Osteoblast (primary cell): Measurements from ENCODE around the gene BDH1. TPM values are rescaled to one million over a fixed set of nuclear protein-coding genes. Genes with fewer than 3 reads are reported as not detected.

Source experiments
- DNase-seq: peaks from one replicate; pipeline ENCODE4 v3.0.0; 2011; ENCODE audit warnings: low spot score, mixed read lengths; ENCODE audit not compliant: insufficient read length; ENCODE audit errors: missing footprints
- H2AFZ ChIP-seq: 2 replicates; pipeline ENCODE4 v1.6.0; 2011; ENCODE audit warnings: mild to moderate bottlenecking, low read length
- H3K27ac ChIP-seq: 2 replicates; pipeline ENCODE4 v1.5.1; 2011; ENCODE audit warnings: mild to moderate bottlenecking, low read depth, low read length, moderate library complexity
- H3K27me3 ChIP-seq: 2 replicates; pipeline ENCODE4 v1.6.0; 2012; ENCODE audit warnings: mild to moderate bottlenecking, control low read depth, inconsistent platforms, low read length, moderate library complexity; ENCODE audit not compliant: insufficient read depth
- H3K36me3 ChIP-seq: 2 replicates; pipeline ENCODE4 v1.5.1; 2011; ENCODE audit warnings: mild to moderate bottlenecking, low read length, control low read depth, moderate library complexity; ENCODE audit not compliant: insufficient read depth
- H3K4me1 ChIP-seq: 2 replicates; pipeline ENCODE4 v1.5.1; 2011; ENCODE audit warnings: mild to moderate bottlenecking, low read length, control low read depth, moderate library complexity; ENCODE audit not compliant: insufficient read depth
- H3K4me2 ChIP-seq: 2 replicates; pipeline ENCODE4 v1.6.0; 2011; ENCODE audit warnings: mild to moderate bottlenecking, low read length; ENCODE audit not compliant: insufficient read depth
- H3K4me3 ChIP-seq: fragments of 200-600 bp; sonication (generic); 3 replicates; pipeline ENCODE4 v1.5.1; 2012; ENCODE audit warnings: mild to moderate bottlenecking, low read length, inconsistent platforms; ENCODE audit not compliant: insufficient read depth
- H3K79me2 ChIP-seq: 2 replicates; pipeline ENCODE4 v1.6.0; 2012; ENCODE audit warnings: mild to moderate bottlenecking, low read length, control low read depth, inconsistent platforms; ENCODE audit not compliant: insufficient read depth
- H3K9me3 ChIP-seq: 2 replicates; pipeline ENCODE4 v1.5.1; 2011; ENCODE audit warnings: low read depth, low read length, control low read depth
- H4K20me1 ChIP-seq: 2 replicates; pipeline ENCODE4 v1.6.0; 2012; ENCODE audit warnings: mild to moderate bottlenecking, low read length, control low read depth; ENCODE audit not compliant: insufficient read depth
- total RNA-seq: library from RNA; depleted of rRNA; stranded (reverse); fragments of >200 nt; gene quantifications from 2 replicates; pipeline ENCODE4 v1.2.3, GENCODE V29; 2012
- TF ChIP-seq, protein P1 (sequence below): IDR thresholded peaks from 2 replicates; pipeline ENCODE4 v1.5.1; 2011; ENCODE audit warnings: mild to moderate bottlenecking, low read depth, low read length, moderate library complexity; ENCODE audit errors: extremely low read depth

Gene BDH1
- total RNA-seq, 1 donor = 5.8 TPM

DNA sequence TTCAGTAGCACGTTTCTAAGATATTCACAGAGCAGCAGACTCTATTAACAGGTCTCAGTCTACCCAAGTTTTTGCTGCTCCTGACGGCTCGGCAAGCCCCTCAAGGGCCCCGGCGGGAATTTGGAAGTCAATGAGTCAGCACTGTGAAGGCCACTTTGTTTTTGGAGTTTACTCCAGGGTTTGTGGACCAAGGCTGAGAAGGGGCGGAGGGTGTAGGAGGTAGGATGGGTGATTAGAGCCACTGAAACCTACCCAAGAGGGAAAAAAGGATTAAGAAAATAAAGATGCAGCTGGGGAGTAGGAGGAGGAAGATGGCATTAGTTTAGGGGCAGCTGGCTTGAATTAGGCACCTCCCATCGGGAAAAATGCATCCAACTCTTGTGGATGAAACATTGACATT is 87.6 kb downstream of the BDH1 start:
- H3K79me2 ChIP-seq = no peaks in the 10 kb centered on the region
- no peaks in the 10 kb centered on the region for H3K36me3 ChIP-seq
- no peaks in the 10 kb centered on the region for H3K9me3 ChIP-seq
- DNase-seq = no peak
- peaks cover 40% of the 10 kb centered on the region for H3K4me1 ChIP-seq
- H2AFZ ChIP-seq = no peak overlapping the region
- no peaks in the 10 kb centered on the region for H4K20me1 ChIP-seq
- TF ChIP-seq, protein P1, sequence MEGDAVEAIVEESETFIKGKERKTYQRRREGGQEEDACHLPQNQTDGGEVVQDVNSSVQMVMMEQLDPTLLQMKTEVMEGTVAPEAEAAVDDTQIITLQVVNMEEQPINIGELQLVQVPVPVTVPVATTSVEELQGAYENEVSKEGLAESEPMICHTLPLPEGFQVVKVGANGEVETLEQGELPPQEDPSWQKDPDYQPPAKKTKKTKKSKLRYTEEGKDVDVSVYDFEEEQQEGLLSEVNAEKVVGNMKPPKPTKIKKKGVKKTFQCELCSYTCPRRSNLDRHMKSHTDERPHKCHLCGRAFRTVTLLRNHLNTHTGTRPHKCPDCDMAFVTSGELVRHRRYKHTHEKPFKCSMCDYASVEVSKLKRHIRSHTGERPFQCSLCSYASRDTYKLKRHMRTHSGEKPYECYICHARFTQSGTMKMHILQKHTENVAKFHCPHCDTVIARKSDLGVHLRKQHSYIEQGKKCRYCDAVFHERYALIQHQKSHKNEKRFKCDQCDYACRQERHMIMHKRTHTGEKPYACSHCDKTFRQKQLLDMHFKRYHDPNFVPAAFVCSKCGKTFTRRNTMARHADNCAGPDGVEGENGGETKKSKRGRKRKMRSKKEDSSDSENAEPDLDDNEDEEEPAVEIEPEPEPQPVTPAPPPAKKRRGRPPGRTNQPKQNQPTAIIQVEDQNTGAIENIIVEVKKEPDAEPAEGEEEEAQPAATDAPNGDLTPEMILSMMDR = no peak
- no peak overlapping the region for H3K27ac ChIP-seq
- H3K4me2 ChIP-seq = no peak overlapping the region
- H3K4me3 ChIP-seq = no peak overlapping the region
- H3K27me3 ChIP-seq = no peaks in the 10 kb centered on the region

DNA sequence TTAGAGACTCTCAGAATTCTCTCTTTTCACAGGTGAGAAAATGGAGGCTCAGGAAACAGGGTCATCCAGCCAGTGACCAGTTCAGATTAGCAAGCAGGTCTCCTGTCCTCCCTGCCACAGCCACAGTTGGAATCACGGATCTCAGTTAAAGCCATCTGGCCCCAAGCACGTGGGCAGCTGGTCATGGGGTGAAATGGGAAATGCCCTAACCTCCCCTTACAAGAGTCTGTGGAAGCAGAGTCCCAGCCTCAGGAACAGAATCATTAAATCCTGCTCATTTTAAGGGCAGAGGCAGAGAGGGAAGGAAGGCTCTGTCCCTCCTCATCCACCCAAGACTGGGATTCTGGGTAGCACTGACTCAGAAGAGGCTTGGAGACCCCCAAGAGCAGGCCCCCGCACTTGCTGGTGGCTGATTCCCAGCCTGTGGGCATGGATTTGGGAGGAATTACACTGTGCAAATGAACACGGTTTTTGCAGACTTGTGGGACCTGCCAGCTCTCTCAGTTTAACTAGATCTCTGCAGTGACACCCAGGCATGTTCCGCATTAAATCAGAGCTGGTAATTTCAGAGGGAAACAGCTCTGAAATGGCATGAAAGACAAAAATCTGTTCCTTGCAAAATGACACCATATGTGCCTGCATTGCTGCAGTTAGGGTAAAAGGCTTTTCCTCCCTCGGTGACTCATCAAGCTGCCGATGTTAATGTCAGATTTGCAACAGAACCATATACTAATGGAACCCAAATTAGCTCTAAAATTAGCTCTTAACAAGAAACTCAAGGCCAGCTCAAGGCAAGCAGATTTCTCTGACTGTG is 89.0 kb downstream of the BDH1 start:
- Histone ChIP-seq H4K20me1 (no peaks in the 10 kb centered on the region), H3K4me2 (peak overlapping the region; percentile 57), H3K27ac (peak overlapping the region; percentile 74), H3K27me3 (no peaks in the 10 kb centered on the region), H3K4me1 (peaks cover 42% of the 10 kb centered on the region), H3K9me3 (no peaks in the 10 kb centered on the region), H3K4me3 (peak overlapping the region; percentile 6), H3K36me3 (no peaks in the 10 kb centered on the region), H3K79me2 (no peaks in the 10 kb centered on the region), H2AFZ (peak overlapping the region; percentile 42)
- peak; percentile 91 for DNase-seq
- TF ChIP-seq, protein P1 = no peak

DNA sequence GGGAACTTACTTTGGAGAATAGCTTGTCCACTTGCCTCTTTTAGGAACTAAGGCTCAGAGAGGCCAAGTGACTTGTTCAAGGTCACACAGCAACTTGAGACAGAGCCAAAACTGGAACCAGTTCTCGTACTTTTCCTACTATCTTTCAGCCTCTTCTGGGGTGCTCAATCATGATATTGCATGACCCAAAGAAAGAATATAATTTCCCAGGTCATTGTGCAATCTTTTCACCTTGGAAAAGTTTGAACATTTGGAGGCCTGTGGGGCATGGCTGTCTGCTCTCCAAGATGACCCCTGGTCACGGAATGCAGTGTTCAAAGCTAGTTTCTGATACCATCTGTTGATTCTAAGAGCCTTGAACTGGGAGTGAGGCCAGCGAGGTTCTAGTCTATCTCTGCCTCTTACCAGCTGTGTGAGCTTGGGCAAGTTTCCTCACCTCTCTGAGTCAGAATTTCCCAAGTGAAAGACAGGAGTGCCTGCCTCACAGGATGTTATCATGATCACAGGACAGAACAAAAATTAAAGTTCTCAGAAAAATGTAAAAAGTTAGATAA is 89.7 kb downstream of the BDH1 start:
- no peaks in the 10 kb centered on the region for H4K20me1 ChIP-seq
- H3K9me3 ChIP-seq = no peaks in the 10 kb centered on the region
- no peaks in the 10 kb centered on the region for H3K27me3 ChIP-seq
- H3K4me2 ChIP-seq = no peak overlapping the region
- peak overlapping the region; percentile 74 for H3K27ac ChIP-seq
- no peaks in the 10 kb centered on the region for H3K36me3 ChIP-seq
- DNase-seq = no peak
- H2AFZ ChIP-seq = no peak overlapping the region
- H3K4me1 ChIP-seq = peaks cover 42% of the 10 kb centered on the region
- H3K79me2 ChIP-seq = no peaks in the 10 kb centered on the region
- no peak overlapping the region for H3K4me3 ChIP-seq
- TF ChIP-seq, protein P1 = no peak
